HT-29 (cell line): Measurements from ENCODE around the gene POU2F2. TPM values are rescaled to one million over a fixed set of nuclear protein-coding genes. Genes with fewer than 3 reads are reported as not detected.

ENCODE experiments used
- DNase-seq: peaks from one replicate; pipeline ENCODE4 v3.0.0-alpha.2; 2015; ENCODE audit warnings: low spot score
- total RNA-seq: library from RNA; depleted of rRNA; stranded (reverse); fragments of >200 nt; shearing (Covaris generic); gene quantifications from 2 replicates; pipeline ENCODE4 v1.2.3, GENCODE V29; 2014

POU2F2 gene
- total RNA-seq, 1 experiment from 2014 or later, result 0.03 TPM

DNA sequence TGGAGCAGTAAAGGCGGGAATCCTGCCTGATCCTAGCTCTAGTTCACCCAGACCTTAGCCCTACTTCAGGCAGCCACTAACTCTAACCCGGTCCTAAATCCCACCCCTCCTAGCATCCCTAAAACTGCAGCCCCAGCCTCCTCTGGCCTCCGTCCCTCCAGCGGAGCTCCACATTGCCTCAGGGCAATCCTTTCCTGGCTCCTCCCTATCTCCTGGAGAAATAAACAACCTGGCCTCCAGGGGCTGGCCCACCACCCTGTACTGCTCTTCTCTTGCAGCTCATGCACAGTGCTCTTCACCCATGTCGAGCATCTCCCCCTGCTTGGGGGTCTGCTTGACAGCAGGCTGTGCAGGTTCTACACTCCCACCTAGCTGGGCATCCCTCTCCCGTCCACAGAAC, 6.7 kb downstream of the POU2F2 start:
- DNase-seq, result no peak

DNA sequence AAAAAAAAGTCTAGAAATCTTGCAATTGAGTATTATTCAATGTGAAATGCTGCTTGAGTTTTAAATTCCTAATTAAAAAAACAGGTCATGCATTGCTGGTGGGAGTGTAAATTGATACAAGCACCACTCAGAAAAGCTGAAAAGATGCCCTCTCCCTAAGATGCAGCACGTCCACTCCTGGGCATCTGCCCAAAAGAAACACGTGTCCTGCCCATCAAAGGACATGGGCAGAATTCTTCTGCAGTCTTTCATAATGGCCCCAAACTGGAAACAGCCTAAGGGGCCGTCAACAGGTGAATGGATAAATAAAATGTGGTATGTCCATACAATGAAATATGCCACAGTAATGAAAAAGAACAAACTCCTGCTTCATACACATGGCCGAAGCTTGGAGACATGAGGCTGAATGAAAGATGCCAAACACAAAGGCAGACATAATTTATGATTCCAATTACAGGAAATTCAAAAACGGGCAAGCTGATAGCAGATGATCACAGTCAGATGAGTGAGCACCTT, 7.8 kb downstream of the POU2F2 start:
- DNase-seq, result no peak

- no peak for DNase-seq
Observed at GRCh38 chr19:42123765-42124164, 8.5 kb downstream of the POU2F2 start.

DNA sequence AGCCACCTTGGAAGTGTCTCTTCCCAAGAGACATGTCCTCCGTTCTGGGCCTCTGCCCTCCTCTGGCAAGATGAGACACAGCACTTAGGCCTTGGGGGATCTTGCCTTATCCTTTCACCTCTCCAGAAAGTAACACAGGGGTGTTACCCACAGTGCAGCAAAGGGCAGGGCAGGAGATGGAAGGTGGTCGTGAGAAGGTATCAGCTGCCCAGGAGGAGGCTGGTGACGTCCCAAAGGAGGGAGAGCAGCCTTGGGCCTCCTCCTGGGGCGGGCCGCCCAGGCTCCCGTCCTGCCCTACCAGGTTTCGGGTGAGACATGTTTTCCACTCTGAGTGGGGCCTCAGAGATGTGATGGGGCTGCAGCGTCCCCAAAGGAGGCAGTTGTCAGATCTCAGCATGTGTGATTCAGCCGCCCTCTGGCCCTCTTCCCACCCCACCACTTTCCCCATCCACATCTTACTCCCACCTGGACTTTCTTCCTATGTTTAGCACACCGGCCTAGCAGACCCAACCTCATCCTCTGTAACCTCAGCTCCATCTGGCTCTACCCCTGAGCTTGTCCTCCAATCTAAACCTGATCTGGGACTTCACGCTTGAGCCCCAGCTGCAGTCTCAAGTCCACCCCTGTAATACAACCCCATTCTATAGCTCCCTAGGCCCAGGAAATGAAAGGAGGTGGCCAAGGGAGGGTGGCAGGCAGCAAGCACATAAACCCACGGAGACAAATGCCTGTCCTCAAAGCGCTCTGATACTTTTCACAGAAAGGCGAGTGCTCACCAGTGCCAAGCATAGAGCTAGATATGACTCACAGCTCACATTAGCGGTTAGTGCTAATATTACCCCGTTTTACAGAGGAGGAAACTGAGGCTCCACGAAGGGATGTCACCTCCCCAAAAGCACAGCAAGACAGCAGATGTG, 9.3 kb downstream of the POU2F2 start:
- DNase-seq, result no peak

DNA sequence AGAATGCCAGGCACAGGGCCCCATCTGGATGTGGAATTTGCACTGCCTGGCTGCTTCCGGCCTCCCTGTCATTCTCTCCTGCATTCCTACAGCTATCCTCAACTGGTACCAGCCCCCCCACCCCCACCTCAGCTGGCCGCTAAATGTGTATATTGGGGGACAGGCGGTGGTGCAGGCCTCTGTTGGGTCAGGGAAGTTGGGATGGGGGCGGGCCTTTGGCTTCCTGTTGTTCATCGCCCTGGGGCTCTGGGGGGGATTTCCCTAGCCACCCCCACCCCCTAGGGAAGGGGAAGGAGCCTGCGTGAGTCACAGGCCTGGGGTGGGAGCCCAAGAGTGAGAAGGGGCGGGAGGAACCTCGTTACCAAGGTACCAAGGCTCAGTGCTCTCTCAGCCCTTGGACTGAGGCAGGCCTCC, 10.6 kb downstream of the POU2F2 start:
- DNase-seq, result no peak

- no peak for DNase-seq
Observed at GRCh38 chr19:42121036-42121621, 11.1 kb downstream of the POU2F2 start.

DNA sequence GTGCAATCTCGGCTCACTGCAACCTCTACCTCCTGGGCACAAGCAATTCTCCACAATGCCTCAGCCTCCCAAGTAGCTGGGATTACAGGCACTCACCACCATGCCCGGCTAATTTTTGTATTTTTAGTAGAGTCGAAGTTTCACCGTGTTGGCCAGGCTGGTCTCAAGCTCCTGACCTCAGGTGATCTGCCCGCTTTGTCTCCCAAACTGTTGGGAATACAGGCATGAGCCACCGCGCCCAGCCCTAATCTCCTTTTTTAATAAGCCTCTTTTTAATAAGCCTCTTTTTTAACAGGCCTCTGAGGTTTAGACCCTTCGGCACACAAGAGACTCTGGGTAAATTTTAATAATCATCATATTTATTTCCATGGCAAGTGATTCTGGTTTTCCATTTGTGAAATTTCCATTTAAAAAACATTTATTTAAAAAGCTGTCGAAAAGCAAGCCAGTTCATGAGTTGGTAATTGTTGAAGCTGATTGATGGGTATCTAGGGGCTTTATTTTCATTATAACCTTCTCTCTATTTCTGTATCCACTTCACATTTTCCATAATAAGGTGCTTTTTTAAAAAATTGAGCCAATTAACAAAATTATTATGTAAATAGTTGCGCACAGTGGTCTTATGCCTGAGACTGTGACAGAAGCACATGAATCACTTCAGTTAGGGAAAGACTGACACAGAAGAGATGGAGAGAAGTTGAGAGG, 11.8 kb downstream of the POU2F2 start:
- DNase-seq, result no peak

DNA sequence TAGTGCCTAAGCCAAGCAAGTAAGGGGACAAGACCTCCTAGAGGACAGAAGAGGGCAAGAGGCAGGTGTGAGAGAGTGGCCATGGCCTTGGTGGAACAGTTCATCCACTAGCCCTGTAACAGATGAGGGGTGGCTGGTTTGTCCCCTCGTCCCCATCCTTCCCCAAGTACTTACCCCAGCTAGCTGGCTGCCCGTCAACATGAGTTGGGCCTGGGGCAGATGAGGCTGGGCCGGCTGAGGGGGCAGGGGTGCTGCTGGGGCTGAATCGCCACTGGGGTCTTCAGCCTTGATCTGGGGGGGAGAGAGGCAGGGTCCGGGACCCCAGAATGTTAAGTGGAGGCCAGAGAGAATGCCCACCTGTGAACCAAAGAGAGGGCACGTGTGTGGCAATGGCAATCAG, 15.2 kb downstream of the POU2F2 start:
- no peak for DNase-seq

DNA sequence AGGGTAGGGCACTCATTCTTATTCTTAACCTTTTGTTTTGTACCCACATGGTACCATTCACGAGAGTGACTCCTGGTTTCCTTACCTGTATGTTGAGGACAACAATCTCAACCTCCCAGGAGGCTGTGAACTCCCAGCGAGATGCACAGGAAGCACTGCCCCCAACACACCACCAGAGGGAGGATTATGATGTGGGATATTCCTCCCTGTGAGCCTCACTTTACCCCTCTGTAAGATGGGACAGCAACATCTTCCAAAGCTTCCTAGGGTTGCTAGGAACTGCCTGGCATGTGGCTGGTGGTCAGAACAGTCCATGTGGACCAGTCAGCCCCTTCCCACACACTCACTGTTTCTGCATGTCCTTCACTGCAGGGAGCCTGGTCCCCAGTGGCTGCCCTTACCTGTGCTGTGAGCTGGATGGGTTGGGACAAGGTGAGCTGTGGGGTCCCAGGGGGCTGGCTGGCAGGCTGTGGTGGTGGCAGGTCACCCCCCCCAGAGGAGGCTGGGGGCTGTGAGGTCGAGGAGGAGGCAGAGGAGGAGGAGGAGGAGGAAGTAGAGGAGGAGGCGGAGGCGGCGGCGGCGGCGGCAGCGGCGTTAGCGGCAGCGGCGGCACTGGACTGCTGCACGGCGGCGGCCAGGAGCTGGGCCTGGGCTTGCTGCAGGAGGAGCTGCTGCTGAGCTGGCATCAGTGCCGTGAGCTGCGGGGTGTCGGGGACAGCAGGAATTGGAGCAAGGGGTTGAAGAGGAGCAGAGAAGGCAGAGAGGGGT, 15.8 kb downstream of the POU2F2 start:
- no peak for DNase-seq

DNA sequence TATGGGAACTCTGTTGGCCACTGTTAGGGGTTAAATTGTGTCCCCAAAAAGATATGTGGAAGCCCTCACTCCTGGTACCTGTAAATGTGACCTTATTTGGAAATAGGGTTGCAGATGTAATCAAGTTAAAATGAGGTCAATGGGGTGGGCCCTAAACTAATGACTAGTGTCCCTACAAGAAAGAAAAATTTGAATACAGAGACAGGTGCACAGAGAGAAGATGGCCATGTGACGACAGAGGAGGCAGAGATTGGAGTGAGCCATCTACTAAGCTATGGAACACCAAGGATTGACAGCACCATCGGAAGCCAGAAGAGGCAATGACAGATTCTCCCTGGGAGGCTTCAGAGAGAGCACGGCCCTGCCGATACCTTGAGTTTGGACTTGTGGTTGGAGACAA, 16.5 kb downstream of the POU2F2 start:
- no peak for DNase-seq

GRCh38 chr19:42115219-42115618, 17.0 kb downstream of the POU2F2 start:
- no peak for DNase-seq

DNA sequence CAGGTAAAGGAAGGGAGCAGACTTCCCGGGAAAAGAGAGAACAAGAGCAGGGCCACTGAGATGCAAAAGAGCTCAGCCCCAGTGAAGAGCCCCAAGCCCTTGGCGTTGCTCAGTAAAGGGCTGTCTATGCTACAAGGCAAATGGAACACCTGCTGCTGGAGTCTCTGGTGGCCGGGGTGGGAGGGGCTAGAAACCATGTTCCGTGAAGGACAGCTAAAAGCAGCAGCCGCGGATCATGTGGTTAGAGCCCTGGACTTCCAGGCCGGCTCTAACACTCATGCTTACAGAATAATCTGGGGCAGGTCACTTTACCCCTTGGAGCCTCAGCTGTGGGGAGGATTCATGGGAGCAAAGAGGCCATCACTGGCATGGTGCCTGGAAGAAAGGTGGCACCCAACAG, 17.8 kb downstream of the POU2F2 start:
- DNase-seq, result no peak

GRCh38 chr19:42113641-42114348, 18.5 kb downstream of the POU2F2 start:
- DNase-seq, result no peak

GRCh38 chr19:42111811-42112210, 20.4 kb downstream of the POU2F2 start:
- no peak for DNase-seq

GRCh38 chr19:42111384-42111783, 20.9 kb downstream of the POU2F2 start:
- no peak for DNase-seq

DNA sequence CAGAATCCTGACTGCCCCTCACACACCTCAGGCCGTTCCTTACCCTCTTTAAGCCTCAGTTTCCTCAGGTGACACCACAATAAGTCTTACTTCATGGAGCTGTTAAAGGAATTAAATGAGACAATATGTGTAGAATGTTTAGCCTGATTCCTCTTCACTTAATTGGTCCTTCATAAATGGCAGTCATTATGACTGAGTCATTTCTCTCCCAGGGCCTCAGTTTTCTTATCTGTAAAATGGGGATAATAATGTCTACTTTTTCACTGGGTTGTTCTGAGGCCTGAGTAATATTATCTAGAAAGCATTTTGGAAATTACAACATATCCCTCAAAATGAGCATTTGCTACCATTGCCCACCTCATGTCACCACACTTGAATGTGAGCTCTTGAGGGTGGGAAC, 21.6 kb downstream of the POU2F2 start:
- no peak for DNase-seq

- no peak for DNase-seq
Observed at GRCh38 chr19:42109896-42110295, 22.4 kb downstream of the POU2F2 start.

DNA sequence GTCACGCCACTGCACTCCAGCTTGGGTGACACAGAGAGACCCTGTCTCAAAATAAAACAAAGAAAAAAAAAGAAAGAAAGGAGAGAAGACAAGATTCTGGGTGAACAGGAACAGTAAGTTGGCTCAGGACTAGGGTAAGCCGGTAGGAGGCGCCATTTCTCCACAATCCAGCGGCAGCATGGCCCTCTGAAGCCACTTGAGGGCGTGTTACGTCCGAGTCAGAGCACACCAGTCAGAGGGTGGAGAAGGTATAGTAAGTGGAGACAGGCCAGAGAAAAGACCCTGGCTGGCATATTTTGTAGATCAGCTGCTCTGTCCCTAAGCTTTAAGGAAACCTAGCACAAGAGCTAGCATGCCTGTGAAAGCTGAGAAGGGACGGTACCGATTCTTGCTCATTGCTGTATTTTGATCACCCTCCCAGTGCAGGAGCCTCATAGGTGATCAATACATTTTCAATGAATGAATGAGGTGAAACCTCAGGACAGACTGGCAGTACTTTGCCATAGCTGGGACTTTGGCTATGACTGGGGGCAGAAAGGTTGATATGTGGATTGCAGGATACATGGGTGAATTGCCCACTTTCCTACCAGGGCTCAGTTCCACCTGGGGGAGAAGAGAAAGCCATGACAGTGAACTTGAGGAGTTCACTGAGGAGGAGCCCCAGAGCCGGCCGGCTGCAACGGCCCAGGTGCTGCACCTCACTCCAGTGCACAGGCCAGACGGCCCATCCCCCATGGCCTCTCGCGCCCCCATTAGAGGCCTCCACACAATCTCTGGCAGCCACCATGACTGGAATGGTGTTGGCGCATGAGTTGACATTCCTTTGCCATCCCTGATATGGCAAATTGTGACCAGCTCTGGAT, 23.5 kb downstream of the POU2F2 start:
- DNase-seq, result peak; percentile 98

GRCh38 chr19:42105368-42105767, 26.9 kb downstream of the POU2F2 start:
- no peak for DNase-seq

GRCh38 chr19:42102877-42103276, 29.4 kb downstream of the POU2F2 start:
- DNase-seq, result no peak
